H9 (cell line): ENCODE measurements around the gene BCKDHB. TPM values are rescaled to one million over a fixed set of nuclear protein-coding genes. Genes with fewer than 3 reads are reported as not detected.

Experiments
- DNase-seq: peaks from one replicate; pipeline ENCODE4 v3.0.0-alpha.2; 2017
- H2AFZ ChIP-seq: one replicate; pipeline ENCODE4 v1.6.1; 2013; ENCODE audit warnings: mild to moderate bottlenecking, low read length, control low read depth, moderate library complexity
- H2AK5ac ChIP-seq: 2 replicates; pipeline ENCODE4 v1.6.1; 2013; ENCODE audit warnings: low read length, control low read depth, mixed read lengths; ENCODE audit not compliant: insufficient read length
- H2BK120ac ChIP-seq: one replicate; pipeline ENCODE4 v1.6.1; 2013; ENCODE audit warnings: low read depth, mild to moderate bottlenecking, low read length, control low read depth, inconsistent platforms; ENCODE audit not compliant: poor library complexity, severe bottlenecking
- H2BK12ac ChIP-seq: 2 replicates; pipeline ENCODE4 v1.6.1; 2013; ENCODE audit warnings: low read length, control low read depth, mixed read lengths, low read depth; ENCODE audit not compliant: insufficient read length
- H2BK15ac ChIP-seq: 2 replicates; pipeline ENCODE4 v1.6.1; 2013; ENCODE audit warnings: low read depth, low read length, control low read depth
- H2BK20ac ChIP-seq: one replicate; pipeline ENCODE4 v1.6.1; 2013; ENCODE audit warnings: low read depth, mild to moderate bottlenecking, low read length, control low read depth, inconsistent platforms; ENCODE audit not compliant: poor library complexity, severe bottlenecking
- H2BK5ac ChIP-seq: 2 replicates; pipeline ENCODE4 v1.6.1; 2013; ENCODE audit warnings: low read length, control low read depth, mixed read lengths; ENCODE audit not compliant: insufficient read length
- H3K14ac ChIP-seq: 2 replicates; pipeline ENCODE4 v1.6.1; 2013; ENCODE audit warnings: low read length, control low read depth; ENCODE audit not compliant: insufficient read depth
- H3K18ac ChIP-seq: 2 replicates; pipeline ENCODE4 v1.6.1; 2013; ENCODE audit warnings: low read depth, mild to moderate bottlenecking, mixed read lengths, low read length, control low read depth; ENCODE audit not compliant: insufficient read length
- H3K23ac ChIP-seq: 2 replicates; pipeline ENCODE4 v1.6.1; 2013; ENCODE audit warnings: low read length, control low read depth, mixed read lengths, low read depth; ENCODE audit not compliant: insufficient read length
- H3K23me2 ChIP-seq: 2 replicates; pipeline ENCODE4 v1.6.1; 2013; ENCODE audit warnings: low read depth, mild to moderate bottlenecking, mixed read lengths, low read length, control low read depth; ENCODE audit not compliant: insufficient read length, poor library complexity, severe bottlenecking
- H3K27ac ChIP-seq: 2 replicates; pipeline ENCODE4 v1.5.1; 2013; ENCODE audit warnings: low read length, control low read depth, mixed read lengths, low read depth; ENCODE audit not compliant: insufficient read length
- H3K27me3 ChIP-seq: 2 replicates; pipeline ENCODE4 v1.6.1; 2013; ENCODE audit warnings: low read length, control low read depth, inconsistent platforms; ENCODE audit not compliant: insufficient read depth
- H3K4ac ChIP-seq: 2 replicates; pipeline ENCODE4 v1.6.1; 2013; ENCODE audit warnings: low read depth, mild to moderate bottlenecking, control low read depth, inconsistent platforms, low read length, moderate library complexity
- H3K4me1 ChIP-seq: 2 replicates; pipeline ENCODE4 v1.6.1; 2013; ENCODE audit warnings: low read length, control low read depth, inconsistent platforms; ENCODE audit not compliant: insufficient read depth
- H3K4me2 ChIP-seq: 2 replicates; pipeline ENCODE4 v1.6.1; 2013; ENCODE audit warnings: low read length, control low read depth, mixed read lengths; ENCODE audit not compliant: insufficient read length, insufficient read depth
- H3K56ac ChIP-seq: 2 replicates; pipeline ENCODE4 v1.6.1; 2013; ENCODE audit warnings: low read depth, mild to moderate bottlenecking, mixed read lengths, low read length, control low read depth; ENCODE audit not compliant: insufficient read length
- H3K79me1 ChIP-seq: 2 replicates; pipeline ENCODE4 v1.6.1; 2013; ENCODE audit warnings: low read depth, mild to moderate bottlenecking, moderate library complexity, low read length, control low read depth, inconsistent platforms; ENCODE audit not compliant: insufficient read depth, poor library complexity, severe bottlenecking
- H3K79me2 ChIP-seq: 2 replicates; pipeline ENCODE4 v1.6.1; 2013; ENCODE audit warnings: low read length, control low read depth, inconsistent platforms; ENCODE audit not compliant: insufficient read depth
- H3K9ac ChIP-seq: 2 replicates; pipeline ENCODE4 v1.6.1; 2013; ENCODE audit warnings: low read length, control low read depth, mixed read lengths; ENCODE audit not compliant: insufficient read length; ENCODE audit errors: extremely low read depth
- H3K9me3 ChIP-seq: one replicate; pipeline ENCODE4 v1.6.1; 2013; ENCODE audit warnings: low read depth, low read length, inconsistent platforms; ENCODE audit not compliant: control insufficient read depth
- H3T11ph ChIP-seq: one replicate; pipeline ENCODE4 v1.6.1; 2013; ENCODE audit warnings: mild to moderate bottlenecking, low read length, control low read depth, inconsistent platforms
- H4K20me1 ChIP-seq: one replicate; pipeline ENCODE4 v1.6.1; 2013; ENCODE audit not compliant: control insufficient read depth, insufficient read length, insufficient read depth
- H4K5ac ChIP-seq: 2 replicates; pipeline ENCODE4 v1.6.1; 2013; ENCODE audit warnings: low read depth, mild to moderate bottlenecking, mixed read lengths, low read length, control low read depth; ENCODE audit not compliant: insufficient read length
- H4K8ac ChIP-seq: replicated peaks from 2 replicates; pipeline ENCODE4 v1.6.1; 2013; ENCODE audit warnings: low read length, control low read depth, mixed read lengths, low read depth; ENCODE audit not compliant: insufficient read length
- H4K91ac ChIP-seq: 2 replicates; pipeline ENCODE4 v1.6.1; 2013; ENCODE audit warnings: low read depth, mild to moderate bottlenecking, moderate library complexity, mixed read lengths, low read length, control low read depth; ENCODE audit not compliant: insufficient read length
- H3K27ac Mint-ChIP-seq, 3 experiments: 2 replicates in 2 of 3; 3 replicates in 1 of 3; pipeline ENCODE4 v1.8.0; 2020 to 2021; ENCODE audit warnings: mixed read lengths in 3 of 3, mild to moderate bottlenecking in 1 of 3, moderate library complexity in 1 of 3
- H3K27me3 Mint-ChIP-seq: 2 replicates; pipeline ENCODE4 v1.8.0; 2021; ENCODE audit warnings: low read depth, mild to moderate bottlenecking, moderate library complexity, mixed read lengths
- H3K36me3 Mint-ChIP-seq, 3 experiments: 2 replicates in 2 of 3; 3 replicates in 1 of 3; pipeline ENCODE4 v1.8.0; 2020 to 2021; ENCODE audit warnings: low read depth in 3 of 3, mixed read lengths in 3 of 3; ENCODE audit not compliant: insufficient read depth in 1 of 3
- H3K4me1 Mint-ChIP-seq, 2 experiments: 2 replicates each; pipeline ENCODE4 v1.8.0; 2020; ENCODE audit warnings: mixed read lengths in 2 of 2
- H3K4me3 Mint-ChIP-seq, 2 experiments: 2 replicates in 1 of 2; 3 replicates in 1 of 2; pipeline ENCODE4 v1.8.0; 2020 to 2021; ENCODE audit warnings: mild to moderate bottlenecking in 2 of 2, mixed read lengths in 2 of 2, moderate library complexity in 1 of 2
- H3K9me3 Mint-ChIP-seq, 2 experiments: 2 replicates in 1 of 2; 3 replicates in 1 of 2; pipeline ENCODE4 v1.8.0; 2020; ENCODE audit warnings: mild to moderate bottlenecking in 2 of 2, mixed read lengths in 2 of 2, moderate library complexity in 1 of 2
- WGBS: extraction: QIAGEN DNeasy Blood & Tissue Kit; methylation state at CpG from one replicate; pipeline ENCODE4 v1.1.7; 2013; ENCODE audit warnings: missing lambda C conversion rate, low lambda C conversion rate, mixed read lengths; ENCODE audit not compliant: insufficient read length; ENCODE audit errors: extremely low coverage; 5-methylcytosine and 5-hydroxymethylcytosine counted together
- total RNA-seq: library from RNA; stranded (reverse); gene quantifications from 2 replicates; pipeline ENCODE4 v1.2.1, GENCODE V29; 2021
- TF ChIP-seq, protein P1 (sequence below): fragments of 200-600 bp; sonication (generic); conservative IDR thresholded peaks from 3 replicates; pipeline ENCODE4 v1.8.0; 2021; ENCODE audit warnings: antibody characterized with exemption, mild to moderate bottlenecking

Gene BCKDHB
- total RNA-seq, 1 experiment from 2014 or later, result 26.6 TPM

DNA sequence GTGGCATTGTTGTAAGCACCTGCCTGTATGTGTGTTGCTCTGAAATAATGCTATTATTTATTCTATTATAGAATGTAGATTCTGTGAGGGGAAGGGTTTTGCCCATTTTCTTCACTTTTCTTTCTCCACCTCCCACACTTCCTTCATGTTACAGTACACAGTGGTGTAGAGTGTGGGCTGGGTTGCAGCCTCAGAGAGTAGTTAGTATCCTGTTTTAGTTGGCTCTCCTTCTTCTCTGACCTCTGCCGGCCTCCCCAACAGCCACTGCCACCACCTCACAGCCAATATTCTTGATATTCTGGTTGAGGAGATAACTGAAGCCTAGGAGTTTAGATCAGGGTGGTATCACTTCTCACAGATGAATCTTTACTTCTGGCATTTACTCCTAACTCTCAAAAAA lies 143.4 kb downstream of the BCKDHB start:
- no peak overlapping the region for H3K4me3 Mint-ChIP-seq
- no peak overlapping the region for H4K5ac ChIP-seq
- no peak overlapping the region for H3K14ac ChIP-seq
- no peaks in the 10 kb centered on the region for H3K9me3 ChIP-seq
- DNase-seq, result no peak
- no peaks in the 10 kb centered on the region for H3K9me3 Mint-ChIP-seq
- no peak overlapping the region for H3K4ac ChIP-seq
- no peak overlapping the region for H2AK5ac ChIP-seq
- no peak overlapping the region for H2BK120ac ChIP-seq
- no peak overlapping the region for H2AFZ ChIP-seq
- no peak overlapping the region for H3T11ph ChIP-seq
- H3K27me3 ChIP-seq, result no peaks in the 10 kb centered on the region
- H2BK20ac ChIP-seq, result no peak overlapping the region
- H3K36me3 Mint-ChIP-seq, result no peaks in the 10 kb centered on the region
- H4K91ac ChIP-seq, result no peak overlapping the region
- H4K20me1 ChIP-seq, result no peaks in the 10 kb centered on the region
- no peak overlapping the region for H2BK15ac ChIP-seq
- H2BK12ac ChIP-seq, result no peak overlapping the region
- no peak overlapping the region for H3K4me2 ChIP-seq
- H3K9ac ChIP-seq, result no peak overlapping the region
- H3K18ac ChIP-seq, result no peak overlapping the region
- H3K27me3 Mint-ChIP-seq, result no peaks in the 10 kb centered on the region
- no peak overlapping the region for H3K56ac ChIP-seq
- WGBS, result no CpG with 5 or more reads among the region's 1 CpG
- H3K4me1 Mint-ChIP-seq, result no peaks in the 10 kb centered on the region
- no peak overlapping the region for H3K23ac ChIP-seq
- no peaks in the 10 kb centered on the region for H3K79me1 ChIP-seq
- H3K23me2 ChIP-seq, result no peaks in the 10 kb centered on the region
- no peaks in the 10 kb centered on the region for H3K79me2 ChIP-seq
- TF ChIP-seq, protein P1, sequence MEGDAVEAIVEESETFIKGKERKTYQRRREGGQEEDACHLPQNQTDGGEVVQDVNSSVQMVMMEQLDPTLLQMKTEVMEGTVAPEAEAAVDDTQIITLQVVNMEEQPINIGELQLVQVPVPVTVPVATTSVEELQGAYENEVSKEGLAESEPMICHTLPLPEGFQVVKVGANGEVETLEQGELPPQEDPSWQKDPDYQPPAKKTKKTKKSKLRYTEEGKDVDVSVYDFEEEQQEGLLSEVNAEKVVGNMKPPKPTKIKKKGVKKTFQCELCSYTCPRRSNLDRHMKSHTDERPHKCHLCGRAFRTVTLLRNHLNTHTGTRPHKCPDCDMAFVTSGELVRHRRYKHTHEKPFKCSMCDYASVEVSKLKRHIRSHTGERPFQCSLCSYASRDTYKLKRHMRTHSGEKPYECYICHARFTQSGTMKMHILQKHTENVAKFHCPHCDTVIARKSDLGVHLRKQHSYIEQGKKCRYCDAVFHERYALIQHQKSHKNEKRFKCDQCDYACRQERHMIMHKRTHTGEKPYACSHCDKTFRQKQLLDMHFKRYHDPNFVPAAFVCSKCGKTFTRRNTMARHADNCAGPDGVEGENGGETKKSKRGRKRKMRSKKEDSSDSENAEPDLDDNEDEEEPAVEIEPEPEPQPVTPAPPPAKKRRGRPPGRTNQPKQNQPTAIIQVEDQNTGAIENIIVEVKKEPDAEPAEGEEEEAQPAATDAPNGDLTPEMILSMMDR, result no peak
- H3K27ac ChIP-seq, result no peak overlapping the region
- H2BK5ac ChIP-seq, result no peak overlapping the region
- no peaks in the 10 kb centered on the region for H3K4me1 ChIP-seq
- H4K8ac ChIP-seq, result no peak overlapping the region
- H3K27ac Mint-ChIP-seq, result peak overlapping the region in 1 of 3 experiments; percentile 8; a peak in 1 of 7 replicates
